GM12878 (cell line): ENCODE data around the gene STK32B. TPM values are rescaled to one million over a fixed set of nuclear protein-coding genes. Genes with fewer than 3 reads are reported as not detected.

ENCODE experiments used
- ATAC-seq: fragments of 200-7000 bp; cut with Tn5 transposase; 3 replicates; pipeline ENCODE4 v1.9.1; 2020; ENCODE audit warnings: mild to moderate bottlenecking, moderate library complexity
- BruUV-seq: library from RNA; stranded (reverse); fragments of 400-500 nt; replicated peaks from 2 replicates; lab custom pipeline; 2021; lab: Mats Ljungman, UMichigan
- CTCF ChIA-PET: fragments of 300-600 bp; sonication (Branson Sonifier 250); formaldehyde crosslinking; extraction: SDS; loops from one replicate; lab custom pipeline; 2021; ENCODE audit warnings: inconsistent platforms; lab: Yijun Ruan, JAX
- POLR2A ChIA-PET: fragments of 350-600 bp; formaldehyde crosslinking; extraction: SDS; loops from one replicate; lab custom pipeline; 2021; ENCODE audit warnings: inconsistent platforms; lab: Charles Lee
- RAD21 ChIA-PET: fragments of 300-600 bp; sonication (Branson Sonifier 250); formaldehyde crosslinking; loops from one replicate; lab custom pipeline; 2023; ENCODE audit warnings: antibody characterized with exemption; ENCODE audit not compliant: unreplicated experiment; lab: Charles Lee
- SMC1A ChIA-PET: fragments of 300-600 bp; sonication (Branson Sonifier 250); formaldehyde crosslinking; loops from one replicate; lab custom pipeline; 2023; ENCODE audit not compliant: unreplicated experiment, uncharacterized antibody; lab: Charles Lee
- DNase-seq: peaks from one replicate; pipeline ENCODE4 v3.0.0-alpha.2; 2011; ENCODE audit warnings: low read depth, low spot score
- FAIRE-seq: peaks from 3 replicates; lab custom pipeline; 2011; peaks lifted over from hg19 to GRCh38; lab: Jason Lieb, UNC
- H2AFZ ChIP-seq: 2 replicates; pipeline ENCODE4 v1.6.0; 2011; ENCODE audit warnings: low read depth, low read length, control low read depth; ENCODE audit not compliant: control insufficient read depth
- H3K27ac ChIP-seq: 2 replicates; pipeline ENCODE4 v1.5.1; 2011; ENCODE audit warnings: control low read depth; ENCODE audit not compliant: control insufficient read depth, insufficient read depth
- H3K27me3 ChIP-seq, 2 experiments: replicated peaks in 1 of 2; 2 replicates each; pipeline versions ENCODE4 v1.6.0 to v1.6.1; 2011; ENCODE audit warnings: low read length in 1 of 2; ENCODE audit not compliant: control insufficient read depth in 2 of 2, insufficient read depth in 2 of 2
- H3K36me3 ChIP-seq, 2 experiments: 2 replicates each; pipeline ENCODE4 v1.5.1; 2011; ENCODE audit warnings: low read length in 1 of 2; ENCODE audit not compliant: control insufficient read depth in 2 of 2, insufficient read depth in 2 of 2
- H3K4me1 ChIP-seq: 2 replicates; pipeline ENCODE4 v1.6.1; 2011; ENCODE audit warnings: mild to moderate bottlenecking, low read length, moderate library complexity, mixed read lengths; ENCODE audit not compliant: control insufficient read depth, insufficient read depth
- H3K4me2 ChIP-seq: 2 replicates; pipeline ENCODE4 v1.6.0; 2011; ENCODE audit warnings: control low read depth; ENCODE audit not compliant: control insufficient read depth, insufficient read depth
- H3K4me3 ChIP-seq: fragments of 200-600 bp; sonication (generic); 2 replicates; pipeline ENCODE4 v1.5.1; 2016
- H3K79me2 ChIP-seq: 2 replicates; pipeline ENCODE4 v1.6.0; 2011; ENCODE audit warnings: low read length; ENCODE audit not compliant: control insufficient read depth, insufficient read depth
- H3K9ac ChIP-seq: 2 replicates; pipeline ENCODE4 v1.8.0; 2011; ENCODE audit warnings: low read length, control low read depth, mixed read lengths; ENCODE audit not compliant: control insufficient read depth, insufficient read depth
- H3K9me3 ChIP-seq: replicated peaks from 3 replicates; pipeline ENCODE4 v1.5.1; 2011; ENCODE audit warnings: mild to moderate bottlenecking, low read length; ENCODE audit not compliant: control insufficient read depth, insufficient read depth
- H4K20me1 ChIP-seq: 2 replicates; pipeline ENCODE4 v1.6.0; 2011; ENCODE audit not compliant: control insufficient read depth, insufficient read depth
- CHD1 ChIP-seq: IDR thresholded peaks from 2 replicates; pipeline ENCODE4 v1.6.1; 2012; ENCODE audit warnings: low read depth, low read length, improper control_type of control experiment
- CTCF ChIP-seq, 3 experiments: IDR thresholded peaks in 2 of 3; conservative IDR thresholded peaks in 1 of 3; 2 replicates each; pipeline ENCODE4 v1.5.1; 2011; ENCODE audit warnings: low read depth in 3 of 3, low read length in 3 of 3, mild to moderate bottlenecking in 3 of 3, control low read depth in 2 of 3, moderate library complexity in 2 of 3, inconsistent platforms in 1 of 3, mixed read lengths in 1 of 3; ENCODE audit not compliant: control insufficient read depth in 2 of 3, insufficient read depth in 1 of 3; ENCODE audit errors: extremely low read depth in 1 of 3
- E4F1 ChIP-seq: fragments of 450-650 bp; IDR thresholded peaks from 2 replicates; pipeline ENCODE4 v1.6.1; 2018; ENCODE audit warnings: borderline replicate concordance, mild to moderate bottlenecking; ENCODE audit not compliant: partially characterized antibody
- ELK1 ChIP-seq: IDR thresholded peaks from 2 replicates; pipeline ENCODE4 v1.6.1; 2012; ENCODE audit warnings: low read depth, low read length, improper control_type of control experiment
- IKZF2 ChIP-seq, 2 experiments: fragments of 450-650 bp; IDR thresholded peaks; 2 replicates each; pipeline ENCODE4 v1.6.1; 2017; ENCODE audit warnings: mild to moderate bottlenecking in 2 of 2, moderate library complexity in 2 of 2
- KLF5 ChIP-seq: fragments of 450-650 bp; IDR thresholded peaks from 2 replicates; pipeline ENCODE4 v1.6.1; 2014; ENCODE audit warnings: mild to moderate bottlenecking; ENCODE audit not compliant: partially characterized antibody
- MYB ChIP-seq: fragments of 150-350 bp; IDR thresholded peaks from 2 replicates; pipeline ENCODE4 v1.6.1; 2014; ENCODE audit warnings: mild to moderate bottlenecking, low read depth, low read length, borderline replicate concordance
- PBX3 ChIP-seq: IDR thresholded peaks from 2 replicates; pipeline ENCODE4 v1.6.1; 2011; ENCODE audit warnings: mild to moderate bottlenecking, low read depth, low read length, moderate library complexity; ENCODE audit not compliant: insufficient replicate concordance
- PML ChIP-seq: IDR thresholded peaks from 2 replicates; pipeline ENCODE4 v1.6.1; 2012; ENCODE audit warnings: low read length, inconsistent platforms
- RELB ChIP-seq: fragments of 450-650 bp; IDR thresholded peaks from 2 replicates; pipeline ENCODE4 v1.6.1; 2017; ENCODE audit warnings: low read depth, mild to moderate bottlenecking, moderate library complexity
- TBL1XR1 ChIP-seq: IDR thresholded peaks from 2 replicates; pipeline ENCODE4 v1.6.1; 2012; ENCODE audit warnings: low read depth, low read length, improper control_type of control experiment
- WRNIP1 ChIP-seq: IDR thresholded peaks from 2 replicates; pipeline ENCODE4 v1.6.1; 2011; ENCODE audit warnings: low read depth, low read length, improper control_type of control experiment, borderline replicate concordance
- WGBS: methylation state at CpG from one replicate; pipeline ENCODE4 v1.1.6; 2016; ENCODE audit warnings: low lambda C conversion rate; ENCODE audit not compliant: insufficient replicate concordance, insufficient coverage; ENCODE audit errors: missing lambda C conversion rate; 5-methylcytosine and 5-hydroxymethylcytosine counted together
- in situ Hi-C: fragments of 300-500 bp; cut with MboI; formaldehyde crosslinking; loops from 9 replicates; pipeline ENCODE4 v1.14.3; 2018; ENCODE audit warnings: mixed read lengths
- intact Hi-C: fragments of 100-400 bp; cut with micrococcal nuclease; formaldehyde crosslinking; loops from one replicate; pipeline ENCODE4 v1.14.2; 2022; ENCODE audit not compliant: unreplicated experiment
- polyA plus RNA-seq, 11 experiments: library from polyadenylated mRNA; depleted of rRNA in 4 of 11; unstranded in 6 of 11; stranded (reverse) in 5 of 11; fragments of >200 nt; fragmentation: Nextera tagmentation in 4 of 11; fragmentation: Illumina TruSeq in 1 of 11; extraction: Ambion mirVana in 4 of 11; extraction: Trizol in 1 of 11; gene quantifications; 1 replicate in 1 of 11; 2 replicates in 10 of 11; pipeline versions ENCODE4 v1.2.1 to v1.2.3, GENCODE V29; 2011 to 2016; ENCODE audit warnings: inconsistent platforms in 2 of 11, missing spikeins in 2 of 11, low read depth in 1 of 11
- total RNA-seq, 4 experiments: library from RNA; depleted of rRNA in 3 of 4; stranded (reverse); fragments of >200 nt in 3 of 4; fragmentation: Illumina TruSeq in 1 of 4; extraction: Trizol in 1 of 4; gene quantifications; 2 replicates each; pipeline versions ENCODE4 v1.2.1 to v1.2.3, GENCODE V29; 2013 to 2021

Gene STK32B
- total and polyA plus RNA-seq, 10 of the 15 experiments (the other 5 are each of a cell fraction or from before 2014, with no cell fraction given), result 0.04 to 0.12 (median 0.08) TPM; not detected in 7

GRCh38 chr4:5444918-5445517, 393.7 kb downstream of the STK32B start (continued):
- no peak for TF ChIP-seq PBX3
- TF ChIP-seq KLF5, result no peak
- no peak for TF ChIP-seq RELB
- TF ChIP-seq PML, result no peak
- TF ChIP-seq CHD1, result no peak

- H3K27ac ChIP-seq, result no peak overlapping the region
- H3K4me2 ChIP-seq, result no peak overlapping the region
- ChIA-PET CTCF (interaction anchor here (0.6 kb wide), 1 partner anchor 10 kb away, joined by 3 read pairs; no protein-coding TSS in a partner anchor), POLR2A (no interaction called here), SMC1A (no interaction called here), RAD21 (no interaction called here)
- in situ Hi-C loops, result no loop called here
- no peaks in the 10 kb centered on the region for H3K4me1 ChIP-seq
- WGBS, result 32% methylated on average over 17 of the region's 17 CpGs
- FAIRE-seq (no peak), DNase-seq (no peak), ATAC-seq (no peak)
- no peaks in the 10 kb centered on the region for H3K79me2 ChIP-seq
- H3K4me3 ChIP-seq, result no peak overlapping the region
- no peaks in the 10 kb centered on the region; a peak in 1 of 4 replicates for H3K27me3 ChIP-seq
- intact Hi-C loops, result no loop called here
- no peaks in the 10 kb centered on the region for H4K20me1 ChIP-seq
- no TSS peak for BruUV-seq
- no peak overlapping the region for H3K9ac ChIP-seq
- no peak overlapping the region for H2AFZ ChIP-seq
- no peaks in the 10 kb centered on the region for H3K36me3 ChIP-seq
- no peaks in the 10 kb centered on the region; the same call in 2 of the 3 replicates for H3K9me3 ChIP-seq
- no peak for TF ChIP-seq CTCF (IDR thresholded peaks at IDR 0.05 in 2 of 3, conservative IDR thresholded peaks at IDR 0.05 in 1 of 3; ENCODE audit: control insufficient read depth in 2 of 3, extremely low read depth in 1 of 3, insufficient read depth in 1 of 3, low read depth in 3 of 3, low read length in 3 of 3)
- no peak for TF ChIP-seq E4F1
- TF ChIP-seq MYB, result no peak
- TF ChIP-seq IKZF2 (IDR thresholded peaks at IDR 0.05), result no peak
- TF ChIP-seq ELK1, result no peak
- no peak for TF ChIP-seq TBL1XR1
- no peak for TF ChIP-seq WRNIP1
Observed at GRCh38 chr4:5446595-5447226, 395.4 kb downstream of the STK32B start.
